Suprapubic skin (tissue), 4 donors: ENCODE data around the gene GATAD1.
A peak's percentile ranks its signal among the peaks of the same experiment; 100 is the strongest.

ENCODE experiments used
- EP300 ChIP-seq: sonication (generic); formaldehyde crosslinking; IDR thresholded peaks from one replicate; pipeline ENCODE4 v1.6.1; 2017; ENCODE audit warnings: antibody characterized with exemption
- POLR2A ChIP-seq, 2 donors: fragments of 450-650 bp; IDR thresholded peaks; one replicate each; pipeline ENCODE4 v1.6.1; 2017; ENCODE audit warnings: antibody characterized with exemption in 2 of 2, mild to moderate bottlenecking in 2 of 2, moderate library complexity in 2 of 2
- POLR2AphosphoS5 ChIP-seq, 3 donors: sonication (generic); formaldehyde crosslinking; IDR thresholded peaks; one replicate each; pipeline ENCODE4 v1.6.1; 2017; ENCODE audit warnings: antibody characterized with exemption in 3 of 3
- TF ChIP-seq, protein P1 (sequence below), 2 donors: fragments of 200-600 bp in 1 of 2; fragments of 450-650 bp in 1 of 2; sonication (generic) in 1 of 2; IDR thresholded peaks; one replicate each; pipeline ENCODE4 v1.5.1; 2016 to 2019; ENCODE audit warnings: antibody characterized with exemption in 2 of 2, mild to moderate bottlenecking in 1 of 2, moderate library complexity in 1 of 2

DNA sequence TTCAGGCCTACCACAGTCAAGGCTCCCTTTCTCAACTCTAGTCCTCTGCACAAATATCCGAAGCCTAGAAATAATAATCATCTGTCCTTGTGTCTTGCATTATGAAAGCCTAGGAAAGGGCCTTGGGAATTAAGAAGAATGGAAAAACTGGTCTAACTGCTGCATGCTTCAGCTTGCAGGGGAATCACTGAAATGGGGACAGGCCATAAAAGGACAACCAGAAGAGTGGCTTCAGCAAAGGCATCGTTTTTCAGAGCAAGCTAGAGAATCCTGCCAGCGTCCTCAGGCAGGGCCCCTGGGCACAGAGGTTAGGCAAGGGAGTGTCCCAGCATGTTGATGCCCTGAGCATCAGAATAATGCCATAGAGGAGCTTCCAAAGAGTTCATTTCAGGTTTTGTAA is 17.2 kb downstream of the GATAD1 start:
- TF ChIP-seq, protein P1, sequence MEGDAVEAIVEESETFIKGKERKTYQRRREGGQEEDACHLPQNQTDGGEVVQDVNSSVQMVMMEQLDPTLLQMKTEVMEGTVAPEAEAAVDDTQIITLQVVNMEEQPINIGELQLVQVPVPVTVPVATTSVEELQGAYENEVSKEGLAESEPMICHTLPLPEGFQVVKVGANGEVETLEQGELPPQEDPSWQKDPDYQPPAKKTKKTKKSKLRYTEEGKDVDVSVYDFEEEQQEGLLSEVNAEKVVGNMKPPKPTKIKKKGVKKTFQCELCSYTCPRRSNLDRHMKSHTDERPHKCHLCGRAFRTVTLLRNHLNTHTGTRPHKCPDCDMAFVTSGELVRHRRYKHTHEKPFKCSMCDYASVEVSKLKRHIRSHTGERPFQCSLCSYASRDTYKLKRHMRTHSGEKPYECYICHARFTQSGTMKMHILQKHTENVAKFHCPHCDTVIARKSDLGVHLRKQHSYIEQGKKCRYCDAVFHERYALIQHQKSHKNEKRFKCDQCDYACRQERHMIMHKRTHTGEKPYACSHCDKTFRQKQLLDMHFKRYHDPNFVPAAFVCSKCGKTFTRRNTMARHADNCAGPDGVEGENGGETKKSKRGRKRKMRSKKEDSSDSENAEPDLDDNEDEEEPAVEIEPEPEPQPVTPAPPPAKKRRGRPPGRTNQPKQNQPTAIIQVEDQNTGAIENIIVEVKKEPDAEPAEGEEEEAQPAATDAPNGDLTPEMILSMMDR (IDR thresholded peaks at IDR 0.05) = no peak
- TF ChIP-seq POLR2AphosphoS5 (IDR thresholded peaks at IDR 0.05) (peak in 1 of 3 donors; percentile 33), POLR2A (IDR thresholded peaks at IDR 0.05) (no peak), EP300 (no peak)
